ENCODE measurements around the gene PHRF1.
A peak's percentile ranks its signal among the peaks of the same experiment; 100 is the strongest.

Gene PHRF1

GRCh38 chr11:575313-575995 is 816 bp upstream of the PHRF1 start:
- no peak for DNase-seq (ENCODE audit: low spot score)

GRCh38 chr11:576811-577610 is 741 bp downstream of the PHRF1 start:
- no peak for DNase-seq (ENCODE audit: low spot score)

GRCh38 chr11:577611-577894 is 1.3 kb downstream of the PHRF1 start:
- no peak for DNase-seq (ENCODE audit: low spot score)

- no peak for DNase-seq (ENCODE audit: low spot score)
Measured at GRCh38 chr11:578276-579035, 2.2 kb downstream of the PHRF1 start.

GRCh38 chr11:579830-580601 is 3.7 kb downstream of the PHRF1 start:
- no peak for DNase-seq (ENCODE audit: low spot score)

GRCh38 chr11:581342-581741 is 5.1 kb downstream of the PHRF1 start:
- no peak for DNase-seq (ENCODE audit: low spot score)

- peak; percentile 52 for DNase-seq (ENCODE audit: low spot score)
Measured at GRCh38 chr11:581752-582151, 5.5 kb downstream of the PHRF1 start.

- DNase-seq (ENCODE audit: low spot score) = no peak
Measured at GRCh38 chr11:584287-584686, 8.0 kb downstream of the PHRF1 start.

GRCh38 chr11:586376-587316 is 10.4 kb downstream of the PHRF1 start:
- no peak for DNase-seq (ENCODE audit: low spot score)

- no peak for DNase-seq (ENCODE audit: low spot score)
Measured at GRCh38 chr11:587546-587945, 11.3 kb downstream of the PHRF1 start.

GRCh38 chr11:587978-588380 is 11.7 kb downstream of the PHRF1 start:
- DNase-seq (ENCODE audit: low spot score) = no peak

GRCh38 chr11:589798-590197 is 13.5 kb downstream of the PHRF1 start:
- DNase-seq (ENCODE audit: low spot score) = no peak

GRCh38 chr11:590997-591396 is 14.7 kb downstream of the PHRF1 start:
- no peak for DNase-seq (ENCODE audit: low spot score)

GRCh38 chr11:592501-592900 is 16.2 kb downstream of the PHRF1 start:
- no peak for DNase-seq (ENCODE audit: low spot score)

- DNase-seq (ENCODE audit: low spot score) = no peak
Measured at GRCh38 chr11:592918-593317, 16.6 kb downstream of the PHRF1 start.

- DNase-seq (ENCODE audit: low spot score) = no peak
Measured at GRCh38 chr11:593347-593746, 17.1 kb downstream of the PHRF1 start.

GRCh38 chr11:595400-595799 is 19.1 kb downstream of the PHRF1 start:
- no peak for DNase-seq (ENCODE audit: low spot score)

GRCh38 chr11:596374-596773 is 20.1 kb downstream of the PHRF1 start:
- DNase-seq (ENCODE audit: low spot score) = no peak

GRCh38 chr11:597166-597725 is 21.0 kb downstream of the PHRF1 start:
- DNase-seq (ENCODE audit: low spot score) = no peak

GRCh38 chr11:598005-598680 is 21.9 kb downstream of the PHRF1 start:
- DNase-seq (ENCODE audit: low spot score) = no peak

Data from Ammon's horn (tissue), 1 donor.